MCF 10A (cell line): ENCODE data around the gene RGS7. TPM values are rescaled to one million over a fixed set of nuclear protein-coding genes. Genes with fewer than 3 reads are reported as not detected.

Experiments used
- BruUV-seq: library from RNA; stranded (reverse); fragments of 400-500 nt; replicated peaks from 2 replicates; lab custom pipeline; 2021; lab: Mats Ljungman, UMichigan
- CTCF ChIA-PET: fragments of 300-600 bp; sonication (Branson Sonifier 250); formaldehyde crosslinking; extraction: SDS; loops from one replicate; lab custom pipeline; 2021; ENCODE audit warnings: antibody characterized with exemption, inconsistent platforms; lab: Yijun Ruan, JAX
- POLR2A ChIA-PET: fragments of 300-600, 350-650 bp; sonication (Branson Sonifier 250); formaldehyde crosslinking; extraction: SDS; loops from one replicate; lab custom pipeline; 2020; ENCODE audit warnings: antibody characterized with exemption, inconsistent platforms; lab: Yijun Ruan, JAX
- DNase-seq: peaks from one replicate; pipeline ENCODE4 v3.0.0-alpha.2; 2018; ENCODE audit not compliant: unreplicated experiment
- H3K27ac Mint-ChIP-seq: one replicate; pipeline ENCODE4 v1.8.0; 2022; ENCODE audit warnings: mild to moderate bottlenecking, low read depth, mixed read lengths; ENCODE audit not compliant: unreplicated experiment
- H3K27me3 Mint-ChIP-seq: one replicate; pipeline ENCODE4 v1.8.0; 2022; ENCODE audit warnings: mixed read lengths; ENCODE audit not compliant: insufficient read depth, unreplicated experiment
- H3K36me3 Mint-ChIP-seq: one replicate; pipeline ENCODE4 v1.8.0; 2022; ENCODE audit warnings: mild to moderate bottlenecking, moderate library complexity, mixed read lengths; ENCODE audit not compliant: insufficient read depth, unreplicated experiment
- H3K4me1 Mint-ChIP-seq: one replicate; pipeline ENCODE4 v1.8.0; 2022; ENCODE audit warnings: mixed read lengths; ENCODE audit not compliant: insufficient read depth, unreplicated experiment
- H3K4me3 Mint-ChIP-seq: one replicate; pipeline ENCODE4 v1.8.0; 2022; ENCODE audit warnings: mild to moderate bottlenecking, moderate library complexity, mixed read lengths; ENCODE audit not compliant: unreplicated experiment
- H3K9me3 Mint-ChIP-seq: one replicate; pipeline ENCODE4 v1.8.0; 2022; ENCODE audit warnings: mixed read lengths; ENCODE audit not compliant: unreplicated experiment
- intact Hi-C: fragments of 100-400 bp; cut with micrococcal nuclease; formaldehyde crosslinking; loops from 2 replicates; pipeline ENCODE4 v1.14.1; 2022
- total RNA-seq: library from RNA; stranded (reverse); gene quantifications from 2 replicates; pipeline ENCODE4 v1.2.3, GENCODE V29; 2022
- TF ChIP-seq, protein P1 (sequence below): fragments of 200-600 bp; IDR thresholded peaks from one replicate; pipeline ENCODE4 v1.8.0; 2022; ENCODE audit warnings: antibody characterized with exemption, mild to moderate bottlenecking; ENCODE audit not compliant: unreplicated experiment

RGS7 gene
- total RNA-seq, 1 experiment from 2014 or later = 0.42 TPM

DNA sequence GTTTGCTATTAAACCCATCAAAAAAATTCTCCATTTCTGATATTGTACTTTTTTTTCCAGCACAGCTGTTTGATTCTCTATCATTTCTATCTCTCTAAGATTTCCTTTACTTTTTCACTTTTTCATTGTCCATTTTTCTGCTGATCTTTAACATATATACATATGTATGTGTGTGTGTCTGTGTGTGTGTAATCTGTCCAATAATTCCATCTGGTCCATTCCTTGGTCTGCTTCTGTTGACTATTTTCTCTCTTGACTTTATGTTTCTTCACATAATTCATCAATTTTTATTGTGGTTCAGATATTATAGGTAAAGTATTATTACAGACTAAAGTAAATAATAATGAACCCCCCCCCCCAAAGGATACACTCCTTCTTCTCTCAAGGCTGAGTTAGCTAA lies 84.2 kb downstream of the RGS7 start:
- H3K4me1 Mint-ChIP-seq = peaks cover 16% of the 10 kb centered on the region
- peaks cover 20% of the 10 kb centered on the region for H3K9me3 Mint-ChIP-seq
- POLR2A ChIA-PET = no interaction called here
- no TSS peak for BruUV-seq
- intact Hi-C loops = no loop called here
- no peak overlapping the region for H3K4me3 Mint-ChIP-seq
- no peak overlapping the region for H3K27ac Mint-ChIP-seq
- TF ChIP-seq, protein P1, sequence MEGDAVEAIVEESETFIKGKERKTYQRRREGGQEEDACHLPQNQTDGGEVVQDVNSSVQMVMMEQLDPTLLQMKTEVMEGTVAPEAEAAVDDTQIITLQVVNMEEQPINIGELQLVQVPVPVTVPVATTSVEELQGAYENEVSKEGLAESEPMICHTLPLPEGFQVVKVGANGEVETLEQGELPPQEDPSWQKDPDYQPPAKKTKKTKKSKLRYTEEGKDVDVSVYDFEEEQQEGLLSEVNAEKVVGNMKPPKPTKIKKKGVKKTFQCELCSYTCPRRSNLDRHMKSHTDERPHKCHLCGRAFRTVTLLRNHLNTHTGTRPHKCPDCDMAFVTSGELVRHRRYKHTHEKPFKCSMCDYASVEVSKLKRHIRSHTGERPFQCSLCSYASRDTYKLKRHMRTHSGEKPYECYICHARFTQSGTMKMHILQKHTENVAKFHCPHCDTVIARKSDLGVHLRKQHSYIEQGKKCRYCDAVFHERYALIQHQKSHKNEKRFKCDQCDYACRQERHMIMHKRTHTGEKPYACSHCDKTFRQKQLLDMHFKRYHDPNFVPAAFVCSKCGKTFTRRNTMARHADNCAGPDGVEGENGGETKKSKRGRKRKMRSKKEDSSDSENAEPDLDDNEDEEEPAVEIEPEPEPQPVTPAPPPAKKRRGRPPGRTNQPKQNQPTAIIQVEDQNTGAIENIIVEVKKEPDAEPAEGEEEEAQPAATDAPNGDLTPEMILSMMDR = no peak
- no peak for DNase-seq
- CTCF ChIA-PET = interaction anchor here (0.6 to 3.2 kb wide), 6 partner anchors 171 to 878 kb away, joined by 3 to 10 read pairs (median 4); no protein-coding TSS in a partner anchor
- H3K27me3 Mint-ChIP-seq = no peaks in the 10 kb centered on the region
- H3K36me3 Mint-ChIP-seq = no peaks in the 10 kb centered on the region

DNA sequence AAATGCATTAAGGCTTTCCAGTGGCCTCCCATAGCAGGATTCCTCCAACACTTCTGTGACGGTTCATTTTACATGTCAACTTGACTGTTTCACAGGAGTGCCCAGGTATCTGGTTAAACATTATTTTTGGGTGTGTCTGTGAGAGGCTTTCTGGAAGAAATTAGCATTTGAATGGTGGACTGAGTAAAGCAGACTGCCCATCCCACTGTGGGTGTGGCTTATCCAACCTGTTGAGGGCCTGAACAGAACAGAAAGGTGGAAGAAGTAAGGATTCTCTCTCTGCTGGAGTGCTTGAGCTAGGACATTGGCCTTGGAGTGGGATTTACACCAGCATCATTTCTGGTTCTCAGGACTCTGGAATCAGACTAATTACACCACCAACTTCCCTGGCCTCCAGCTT lies 85.6 kb downstream of the RGS7 start:
- CTCF ChIA-PET = interaction anchor here (3.2 kb wide), 1 partner anchor 304 kb away, joined by 10 read pairs; no protein-coding TSS in a partner anchor
- no peak for DNase-seq
- Mint-ChIP-seq H3K4me3 (no peak overlapping the region), H3K9me3 (peaks cover 17% of the 10 kb centered on the region), H3K27me3 (no peaks in the 10 kb centered on the region), H3K27ac (no peak overlapping the region), H3K4me1 (peaks cover 12% of the 10 kb centered on the region), H3K36me3 (no peaks in the 10 kb centered on the region)
- TF ChIP-seq, protein P1 = no peak
- intact Hi-C loops = no loop called here
- no TSS peak for BruUV-seq
- POLR2A ChIA-PET = interaction anchor here (0.6 kb wide), 2 partner anchors 57 to 1617 kb away, joined by 3 read pairs; no protein-coding TSS in a partner anchor

DNA sequence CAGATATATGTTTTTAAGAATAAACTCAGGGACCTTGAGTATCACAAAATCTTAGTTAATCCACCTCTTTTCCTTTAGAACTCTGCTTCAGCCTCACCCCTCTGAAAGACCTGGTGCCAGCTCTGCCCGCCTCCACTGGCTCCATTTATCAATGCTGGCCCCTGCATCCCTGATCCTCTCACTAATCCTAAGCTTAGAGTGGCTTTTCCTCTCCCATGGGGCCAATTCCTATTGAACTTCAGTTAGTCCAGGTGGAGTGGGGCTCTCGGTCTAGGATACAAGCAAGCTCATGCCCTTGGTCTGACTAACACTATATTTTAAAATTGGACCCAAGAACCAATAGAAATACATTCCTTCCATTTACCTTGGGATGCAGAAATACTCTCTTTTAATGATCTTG lies 87.0 kb downstream of the RGS7 start:
- TF ChIP-seq, protein P1 = no peak
- H3K36me3 Mint-ChIP-seq = no peaks in the 10 kb centered on the region
- no peak overlapping the region for H3K4me3 Mint-ChIP-seq
- CTCF ChIA-PET = interaction anchor here (0.5 to 1.2 kb wide), 5 partner anchors 12 to 238 kb away, joined by 3 to 4 read pairs (median 4); no protein-coding TSS in a partner anchor
- POLR2A ChIA-PET = interaction anchor here (0.5 to 0.7 kb wide), 2 partner anchors 94 to 249 kb away, joined by 3 to 4 read pairs; no protein-coding TSS in a partner anchor
- no peak overlapping the region for H3K27ac Mint-ChIP-seq
- H3K4me1 Mint-ChIP-seq = no peaks in the 10 kb centered on the region
- no peak for DNase-seq
- no TSS peak for BruUV-seq
- H3K9me3 Mint-ChIP-seq = peaks cover 17% of the 10 kb centered on the region
- intact Hi-C loops = no loop called here
- no peaks in the 10 kb centered on the region for H3K27me3 Mint-ChIP-seq

DNA sequence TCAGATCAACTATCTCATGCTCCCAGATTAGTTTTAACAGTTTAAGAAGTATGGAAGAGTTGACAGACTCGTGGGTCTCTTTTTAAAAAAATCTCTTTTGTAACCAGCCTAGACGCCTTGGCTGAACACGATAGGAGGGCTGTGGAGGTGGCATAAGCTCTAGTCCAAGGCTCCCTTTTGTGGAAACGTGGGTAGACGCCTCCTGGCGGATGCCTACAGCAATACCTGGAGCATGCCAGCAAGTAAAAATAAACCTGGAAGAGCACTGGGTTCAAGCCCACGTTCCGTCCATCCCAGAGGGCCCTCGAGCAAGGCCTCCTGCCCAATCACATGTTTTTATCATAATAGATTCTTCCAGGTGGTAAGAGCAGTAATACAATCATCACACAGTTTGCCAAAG lies 87.9 kb downstream of the RGS7 start:
- no peaks in the 10 kb centered on the region for H3K27me3 Mint-ChIP-seq
- BruUV-seq = no TSS peak
- H3K4me3 Mint-ChIP-seq = no peak overlapping the region
- ChIA-PET POLR2A (interaction anchor here (0.5 kb wide), 1 partner anchor 77 kb away, joined by 5 read pairs; no protein-coding TSS in a partner anchor), CTCF (interaction anchor here (0.6 to 1.2 kb wide), 8 partner anchors 11 to 537 kb away, joined by 3 to 5 read pairs (median 3); no protein-coding TSS in a partner anchor)
- peaks cover 17% of the 10 kb centered on the region for H3K9me3 Mint-ChIP-seq
- no peaks in the 10 kb centered on the region for H3K4me1 Mint-ChIP-seq
- TF ChIP-seq, protein P1 = peak; percentile 38
- DNase-seq = peak; percentile 56
- intact Hi-C loops = loop anchor here (1.0 kb wide), 2 partner anchors 302 to 381 kb away; no protein-coding TSS in a partner anchor
- H3K36me3 Mint-ChIP-seq = no peaks in the 10 kb centered on the region
- no peak overlapping the region for H3K27ac Mint-ChIP-seq
